ENCODE measurements around the gene CAPN8.

Gene CAPN8

DNA sequence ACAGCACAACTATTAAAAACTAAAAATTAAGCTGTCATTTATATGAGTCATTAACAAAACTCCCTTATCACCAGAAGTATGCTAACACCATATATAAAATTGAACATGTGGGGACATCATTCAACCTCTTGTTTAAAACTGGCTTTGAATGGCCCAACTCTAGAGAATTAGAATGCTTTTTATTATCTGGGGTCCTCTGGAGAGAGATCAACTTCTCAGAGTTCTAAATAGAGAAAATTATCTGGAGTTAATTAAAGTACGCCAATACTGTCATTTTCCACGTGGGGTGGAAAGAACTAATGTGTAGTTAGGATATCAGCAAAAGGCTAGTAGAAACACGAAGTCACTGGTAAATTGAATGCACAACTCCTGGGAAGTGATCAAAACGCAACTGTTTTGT is 25.6 kb upstream of the CAPN8 start:
- Histone ChIP-seq H3K27ac (ENCODE audit: low read depth, low read length) (no peak overlapping the region), H3K4me1 (ENCODE audit: control insufficient read depth, low read length) (no peaks in the 10 kb centered on the region), H3K9me3 (ENCODE audit: control insufficient read depth, insufficient read depth, low read length) (no peaks in the 10 kb centered on the region), H3K79me2 (ENCODE audit: control insufficient read depth, low read length) (no peaks in the 10 kb centered on the region), H3K4me3 (ENCODE audit: low read length) (no peak overlapping the region), H3K36me3 (ENCODE audit: control insufficient read depth, low read length) (no peaks in the 10 kb centered on the region), H3K9me2 (replicated peaks; ENCODE audit: control insufficient read depth, low read length) (no peaks in the 10 kb centered on the region), H4K20me1 (ENCODE audit: control insufficient read depth, insufficient read depth, low read depth, low read length) (no peaks in the 10 kb centered on the region), H3K4me2 (ENCODE audit: low read length) (no peak overlapping the region), H3F3A (ENCODE audit: control insufficient read depth, insufficient read depth) (no peaks in the 10 kb centered on the region), H3K27me3 (ENCODE audit: control insufficient read depth, low read length) (peaks cover 3% of the 10 kb centered on the region; the same call in 1 of the 2 replicates)
- TF ChIP-seq, protein P1, sequence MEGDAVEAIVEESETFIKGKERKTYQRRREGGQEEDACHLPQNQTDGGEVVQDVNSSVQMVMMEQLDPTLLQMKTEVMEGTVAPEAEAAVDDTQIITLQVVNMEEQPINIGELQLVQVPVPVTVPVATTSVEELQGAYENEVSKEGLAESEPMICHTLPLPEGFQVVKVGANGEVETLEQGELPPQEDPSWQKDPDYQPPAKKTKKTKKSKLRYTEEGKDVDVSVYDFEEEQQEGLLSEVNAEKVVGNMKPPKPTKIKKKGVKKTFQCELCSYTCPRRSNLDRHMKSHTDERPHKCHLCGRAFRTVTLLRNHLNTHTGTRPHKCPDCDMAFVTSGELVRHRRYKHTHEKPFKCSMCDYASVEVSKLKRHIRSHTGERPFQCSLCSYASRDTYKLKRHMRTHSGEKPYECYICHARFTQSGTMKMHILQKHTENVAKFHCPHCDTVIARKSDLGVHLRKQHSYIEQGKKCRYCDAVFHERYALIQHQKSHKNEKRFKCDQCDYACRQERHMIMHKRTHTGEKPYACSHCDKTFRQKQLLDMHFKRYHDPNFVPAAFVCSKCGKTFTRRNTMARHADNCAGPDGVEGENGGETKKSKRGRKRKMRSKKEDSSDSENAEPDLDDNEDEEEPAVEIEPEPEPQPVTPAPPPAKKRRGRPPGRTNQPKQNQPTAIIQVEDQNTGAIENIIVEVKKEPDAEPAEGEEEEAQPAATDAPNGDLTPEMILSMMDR (IDR thresholded peaks at IDR 0.05; ENCODE audit: low read depth, low read length, poor library complexity, severe bottlenecking) = no peak
- TF ChIP-seq EZH2phosphoT487 (IDR thresholded peaks at IDR 0.05; ENCODE audit: borderline replicate concordance, low read length) = no peak

DNA sequence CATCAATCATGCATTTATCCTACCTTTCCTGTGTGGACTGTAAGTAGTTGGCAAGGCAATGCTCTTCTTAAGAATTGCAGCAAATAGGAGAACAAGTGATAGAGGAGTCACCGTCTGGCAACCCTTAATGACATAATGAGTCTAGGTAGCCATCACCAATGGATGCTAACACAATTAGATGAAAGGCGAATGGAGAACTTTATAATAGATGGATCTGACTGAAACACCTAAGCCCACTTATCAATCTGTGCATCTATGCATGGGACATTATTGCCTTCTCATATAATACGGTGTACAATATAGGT is 18.9 kb upstream of the CAPN8 start:
- TF ChIP-seq, protein P1 (IDR thresholded peaks at IDR 0.05; ENCODE audit: low read depth, low read length, poor library complexity, severe bottlenecking) = no peak
- TF ChIP-seq EZH2phosphoT487 (IDR thresholded peaks at IDR 0.05; ENCODE audit: borderline replicate concordance, low read length) = no peak
- Histone ChIP-seq H4K20me1 (ENCODE audit: control insufficient read depth, insufficient read depth, low read depth, low read length) (no peaks in the 10 kb centered on the region), H3K27me3 (ENCODE audit: control insufficient read depth, low read length) (peaks cover 6% of the 10 kb centered on the region), H3K4me1 (ENCODE audit: control insufficient read depth, low read length) (no peaks in the 10 kb centered on the region), H3K4me3 (ENCODE audit: low read length) (no peak overlapping the region), H3K4me2 (ENCODE audit: low read length) (no peak overlapping the region), H3K9me3 (ENCODE audit: control insufficient read depth, insufficient read depth, low read length) (no peaks in the 10 kb centered on the region), H3K79me2 (ENCODE audit: control insufficient read depth, low read length) (no peaks in the 10 kb centered on the region), H3K36me3 (ENCODE audit: control insufficient read depth, low read length) (no peaks in the 10 kb centered on the region), H3K9me2 (replicated peaks; ENCODE audit: control insufficient read depth, low read length) (no peaks in the 10 kb centered on the region), H3K27ac (ENCODE audit: low read depth, low read length) (no peak overlapping the region), H3F3A (ENCODE audit: control insufficient read depth, insufficient read depth) (no peaks in the 10 kb centered on the region)

DNA sequence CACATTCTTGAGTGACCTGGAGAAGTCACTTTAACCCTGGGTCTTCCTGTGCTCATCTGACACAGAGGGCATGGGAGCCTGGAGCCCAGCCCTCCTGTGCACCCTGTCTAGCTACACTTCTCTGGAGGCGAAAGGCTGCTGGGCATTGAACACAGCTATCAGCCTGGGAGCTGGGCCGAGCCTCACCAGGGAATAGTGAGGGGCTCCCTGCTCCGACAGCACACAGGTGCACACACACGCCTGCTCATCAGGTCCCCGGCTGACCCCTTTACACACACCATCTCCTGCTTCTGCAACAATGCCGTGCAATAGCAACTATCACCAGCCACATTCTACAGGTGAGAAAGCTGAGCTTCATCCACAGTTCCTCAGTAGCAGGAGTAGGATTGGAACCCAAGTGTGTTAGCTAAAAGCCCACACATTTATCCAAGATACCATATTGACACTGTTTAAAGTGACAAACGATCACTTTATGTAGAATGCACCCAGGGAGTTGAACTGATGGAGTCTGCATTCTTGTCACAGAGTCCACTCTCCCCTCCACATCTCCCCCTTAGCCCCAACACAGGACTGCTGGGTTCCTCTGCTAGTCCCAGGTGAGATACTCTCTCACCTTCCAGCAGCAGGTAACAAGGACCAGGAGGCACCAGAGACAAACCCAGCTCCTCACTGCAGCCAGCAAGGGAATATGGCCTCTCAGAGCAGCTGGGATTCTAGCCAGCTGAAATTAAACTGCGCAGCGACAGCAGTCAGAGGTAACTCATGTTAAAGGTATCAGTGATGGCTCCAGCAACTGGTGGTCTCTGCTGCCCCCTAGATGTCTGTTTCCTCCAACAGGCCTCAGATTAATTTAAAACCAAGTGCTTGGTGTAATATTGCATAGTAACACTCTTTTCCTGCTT is 18.3 kb upstream of the CAPN8 start:
- Histone ChIP-seq H3K27ac (ENCODE audit: low read depth, low read length) (no peak overlapping the region), H3K9me2 (replicated peaks; ENCODE audit: control insufficient read depth, low read length) (no peaks in the 10 kb centered on the region), H3K9me3 (ENCODE audit: control insufficient read depth, insufficient read depth, low read length) (no peaks in the 10 kb centered on the region), H3F3A (ENCODE audit: control insufficient read depth, insufficient read depth) (no peaks in the 10 kb centered on the region), H4K20me1 (ENCODE audit: control insufficient read depth, insufficient read depth, low read depth, low read length) (no peaks in the 10 kb centered on the region), H3K4me2 (ENCODE audit: low read length) (no peak overlapping the region), H3K27me3 (ENCODE audit: control insufficient read depth, low read length) (peaks cover 6% of the 10 kb centered on the region), H3K79me2 (ENCODE audit: control insufficient read depth, low read length) (no peaks in the 10 kb centered on the region), H3K36me3 (ENCODE audit: control insufficient read depth, low read length) (no peaks in the 10 kb centered on the region), H3K4me3 (ENCODE audit: low read length) (no peak overlapping the region), H3K4me1 (ENCODE audit: control insufficient read depth, low read length) (no peaks in the 10 kb centered on the region)
- TF ChIP-seq, protein P1 (IDR thresholded peaks at IDR 0.05; ENCODE audit: low read depth, low read length, poor library complexity, severe bottlenecking) = peak; percentile 77
- TF ChIP-seq EZH2phosphoT487 (IDR thresholded peaks at IDR 0.05; ENCODE audit: borderline replicate concordance, low read length) = no peak
